Measurements from ENCODE around the gene OLFM2.
"Not testable (repeated sequence)": the region's sequence is repeated elsewhere in the genome, so short reads cannot be mapped to it uniquely, and the experiment has no call there.

Gene OLFM2

GRCh38 chr19:9823816-9824215, 112.5 kb downstream of the OLFM2 start:
- no peak for DNase-seq

GRCh38 chr19:9820034-9820433, 116.3 kb downstream of the OLFM2 start:
- DNase-seq, result not testable (repeated sequence)

GRCh38 chr19:9819596-9819909, 116.8 kb downstream of the OLFM2 start:
- DNase-seq, result peak; percentile 72

GRCh38 chr19:9818734-9819595, 117.3 kb downstream of the OLFM2 start, which contains the start of gene FBXL12:
Gene FBXL12, minus strand, starts transcription at chr19:9819079. Its CDS starts 266 bp downstream, at chr19:9818813.
- DNase-seq, result peak; percentile 89

GRCh38 chr19:9818175-9818733, 118.1 kb downstream of the OLFM2 start:
- DNase-seq, result no peak

GRCh38 chr19:9811139-9811538, 125.2 kb downstream of the OLFM2 start:
- no peak for DNase-seq

- no peak for DNase-seq
Measured at GRCh38 chr19:9808855-9809824, 127.2 kb downstream of the OLFM2 start.

DNA sequence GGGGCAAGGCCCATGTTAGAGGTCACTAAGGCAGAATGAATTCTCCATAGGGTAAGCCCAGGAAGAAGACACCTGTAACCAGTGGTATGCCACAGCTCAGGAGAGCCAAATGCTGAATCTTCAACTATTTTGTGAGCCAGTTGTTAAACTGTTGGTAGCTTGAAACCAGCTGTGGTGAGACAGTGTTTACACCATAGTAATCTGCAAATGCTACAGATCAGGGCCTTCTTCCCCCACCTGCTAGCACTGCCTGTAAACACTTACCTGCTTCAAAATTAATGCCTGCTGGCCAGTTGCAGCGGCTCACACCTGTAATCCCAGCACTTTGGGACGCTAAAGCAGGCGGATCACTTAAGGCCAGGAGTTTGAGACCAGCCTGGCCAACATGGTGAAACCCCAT, 129.5 kb downstream of the OLFM2 start:
- no peak for DNase-seq

Measured in SIG-M5 (cell line).